Pancreas (tissue), 10 donors: ENCODE data around the gene ACKR3. TPM values are rescaled to one million over a fixed set of nuclear protein-coding genes. Genes with fewer than 3 reads are reported as not detected.

Experiments
- ATAC-seq, 4 donors: fragments of 200-7000 bp; cut with Tn5 transposase; one replicate each; pipeline versions ENCODE4 v1.8.0 to v1.9.1; 2020; ENCODE audit warnings: mild to moderate bottlenecking in 4 of 4, moderate library complexity in 4 of 4
- DNase-seq, 6 donors: peaks; one replicate each; pipeline ENCODE4 v3.0.0-alpha.2; 2020
- FAIRE-seq: peaks from 2 replicates; lab custom pipeline; 2012; peaks lifted over from hg19 to GRCh38; lab: Jason Lieb, UNC
- H3K27ac ChIP-seq, 4 donors: fragments of 200-600 bp; sonication (generic); 1 replicate in 3 of 4; 2 replicates in 1 of 4; pipeline versions ENCODE4 v1.5.0 to v1.8.0; 2020
- H3K27me3 ChIP-seq, 4 donors: fragments of 200-600 bp; one replicate each; pipeline ENCODE4 v1.8.0; 2021
- H3K36me3 ChIP-seq, 3 donors: fragments of 200-600 bp; sonication (generic) in 1 of 3; one replicate each; pipeline versions ENCODE4 v1.5.0 to v1.8.0; 2020 to 2021
- H3K4me1 ChIP-seq, 3 donors: fragments of 200-600 bp; one replicate each; pipeline ENCODE4 v1.8.0; 2021
- H3K4me3 ChIP-seq, 4 donors: fragments of 200-600 bp; sonication (generic) in 2 of 4; one replicate each; pipeline versions ENCODE4 v1.5.0 to v1.8.0; 2020 to 2021
- H3K9me3 ChIP-seq, 4 donors: fragments of 200-600 bp; one replicate each; pipeline ENCODE4 v1.8.0; 2021
- CTCF ChIP-seq, 4 donors: fragments of 200-600 bp; sonication (generic) in 3 of 4; IDR thresholded peaks; one replicate each; pipeline versions ENCODE4 v1.5.0 to v1.8.0; 2021; ENCODE audit warnings: antibody characterized with exemption in 4 of 4
- WGBS, 2 donors: extraction: QIAGEN DNeasy Blood & Tissue Kit; methylation state at CpG; one replicate each; pipeline ENCODE4 v1.1.7; 2013; 5-methylcytosine and 5-hydroxymethylcytosine counted together
- intact Hi-C, 3 donors: fragments of 100-400 bp; cut with DNase I; formaldehyde crosslinking; loops; one replicate each; pipeline versions ENCODE4 v1.11.1 to v1.14.2; 2022
- polyA plus RNA-seq, 2 donors: library from polyadenylated mRNA; stranded (reverse); fragments of 200-250 nt; gene quantifications; one replicate each; pipeline ENCODE4 v1.2.3, GENCODE V29; 2013
- total RNA-seq, 6 donors: library from RNA; stranded (reverse); fragmentation: NEBNext Ultra II Directional in 4 of 6; extraction: Animal tissue kit (Norgen Biotek cat#: 25700) in 4 of 6; gene quantifications; one replicate each; pipeline versions ENCODE4 v1.2.1 to v1.2.4, GENCODE V29; 2021 to 2023
- donor health status: healthy with polysubstance abuse.
- donor health status: DM: no; HTN: no; CAD: no; lungs with moderate emphysema.
- donor health status: DM: no; HTN: no; CAD: no.
- donor health status: control.
- donor health status: control.
- donor health status: Bipolar disorder and iron deficiency.
- donor health status: DM: yes; HTN: yes; CAD: no.
- donor health status: DM: no; HTN: no; CAD: no.
- donor health status: DM: no; HTN: no; CAD: no.
- donor health status: DM: yes; HTN: yes; CAD: no.

ACKR3 gene
- total and polyA plus RNA-seq, 8 donors, result 6.2 to 30.3 (median 12.9) TPM

GRCh38 chr2:236622201-236622600 is 52.6 kb downstream of the ACKR3 start:
- Histone ChIP-seq H3K27me3 (no peaks in the 10 kb centered on the region), H3K36me3 (no peaks in the 10 kb centered on the region), H3K4me1 (no peaks in the 10 kb centered on the region), H3K4me3 (no peak overlapping the region), H3K9me3 (no peaks in the 10 kb centered on the region), H3K27ac (no peak overlapping the region)
- no peak for TF ChIP-seq CTCF (IDR thresholded peaks at IDR 0.05)
- ATAC-seq (no peak), FAIRE-seq (no peak), DNase-seq (peak in 1 of 6 donors; percentile 25)
- intact Hi-C loops, result no loop called here
- 91 to 93% methylated on average over 6 of the region's 6 CpGs for WGBS, 2 donors

GRCh38 chr2:236622660-236623059 is 53.0 kb downstream of the ACKR3 start:
- H3K4me1 ChIP-seq, result no peaks in the 10 kb centered on the region
- TF ChIP-seq CTCF (IDR thresholded peaks at IDR 0.05), result no peak
- intact Hi-C loops, result no loop called here
- DNase-seq, result peak in 1 of 6 donors; percentile 37
- no peak overlapping the region for H3K4me3 ChIP-seq
- FAIRE-seq, result no peak
- H3K27ac ChIP-seq, result no peak overlapping the region
- no peak for ATAC-seq
- H3K9me3 ChIP-seq, result no peaks in the 10 kb centered on the region
- H3K27me3 ChIP-seq, result no peaks in the 10 kb centered on the region
- no peaks in the 10 kb centered on the region for H3K36me3 ChIP-seq
- 90 to 93% methylated on average over 9 of the region's 9 CpGs for WGBS, 2 donors

- WGBS, 2 donors, result 90 to 93% methylated on average over 10 of the region's 10 CpGs
- Histone ChIP-seq H3K4me3 (no peak overlapping the region), H3K27ac (no peak overlapping the region), H3K9me3 (no peaks in the 10 kb centered on the region), H3K36me3 (no peaks in the 10 kb centered on the region), H3K27me3 (no peaks in the 10 kb centered on the region), H3K4me1 (no peaks in the 10 kb centered on the region)
- DNase-seq (no peak), FAIRE-seq (no peak), ATAC-seq (no peak)
- no peak for TF ChIP-seq CTCF (IDR thresholded peaks at IDR 0.05)
- intact Hi-C loops, result no loop called here
These were observed 54.2 kb downstream of the ACKR3 start for GRCh38 chr2:236623816-236624215.

- WGBS, 2 donors, result 90 to 94% methylated on average over 10 of the region's 10 CpGs
- peak in 1 of 6 donors; percentile 19 for DNase-seq
- no peaks in the 10 kb centered on the region for H3K27me3 ChIP-seq
- no peaks in the 10 kb centered on the region for H3K9me3 ChIP-seq
- no peak for FAIRE-seq
- TF ChIP-seq CTCF (IDR thresholded peaks at IDR 0.05), result no peak
- ATAC-seq, result no peak
- no peak overlapping the region for H3K27ac ChIP-seq
- H3K36me3 ChIP-seq, result no peaks in the 10 kb centered on the region
- H3K4me1 ChIP-seq, result no peaks in the 10 kb centered on the region
- H3K4me3 ChIP-seq, result no peak overlapping the region
- intact Hi-C loops, result no loop called here
These were observed 55.6 kb downstream of the ACKR3 start for GRCh38 chr2:236625156-236625690.

GRCh38 chr2:236626391-236627150 is 56.9 kb downstream of the ACKR3 start:
- Histone ChIP-seq H3K4me1 (peaks cover 5 to 7% (median 7%) of the 10 kb centered on the region in 3 donors), H3K9me3 (no peaks in the 10 kb centered on the region), H3K27me3 (no peaks in the 10 kb centered on the region), H3K27ac (no peak overlapping the region), H3K36me3 (no peaks in the 10 kb centered on the region), H3K4me3 (no peak overlapping the region)
- no peak for TF ChIP-seq CTCF (IDR thresholded peaks at IDR 0.05)
- intact Hi-C loops, result no loop called here
- no peak for ATAC-seq
- no peak for FAIRE-seq
- WGBS, 2 donors, result 84 to 86% methylated on average over 20 of the region's 20 CpGs
- DNase-seq, result peak in 1 of 6 donors; percentile 38
